Suprapubic skin (tissue), 4 donors: Measurements from ENCODE around the gene PTGDR2. TPM values are rescaled to one million over a fixed set of nuclear protein-coding genes. Genes with fewer than 3 reads are reported as not detected.

ENCODE experiments used
- DNase-seq, 2 donors: peaks; one replicate each; pipeline ENCODE4 v3.0.0-alpha.2; 2019; ENCODE audit warnings: low spot score in 2 of 2
- H3K27ac ChIP-seq: fragments of 200-600 bp; sonication (generic); one replicate; pipeline ENCODE4 v1.5.1; 2019
- H3K27me3 ChIP-seq: fragments of 200-600 bp; sonication (generic); one replicate; pipeline ENCODE4 v1.5.1; 2019
- H3K36me3 ChIP-seq: fragments of 200-600 bp; sonication (generic); one replicate; pipeline ENCODE4 v1.5.1; 2019
- H3K4me1 ChIP-seq: fragments of 200-600 bp; sonication (generic); one replicate; pipeline ENCODE4 v1.5.1; 2019
- H3K4me3 ChIP-seq: fragments of 200-600 bp; sonication (generic); one replicate; pipeline ENCODE4 v1.5.1; 2019; ENCODE audit warnings: mild to moderate bottlenecking
- H3K9me3 ChIP-seq: fragments of 200-600 bp; sonication (generic); one replicate; pipeline ENCODE4 v1.5.1; 2019
- EP300 ChIP-seq: sonication (generic); formaldehyde crosslinking; IDR thresholded peaks from one replicate; pipeline ENCODE4 v1.6.1; 2017; ENCODE audit warnings: antibody characterized with exemption
- POLR2A ChIP-seq, 2 donors: fragments of 450-650 bp; IDR thresholded peaks; one replicate each; pipeline ENCODE4 v1.6.1; 2017; ENCODE audit warnings: antibody characterized with exemption in 2 of 2, mild to moderate bottlenecking in 2 of 2, moderate library complexity in 2 of 2
- POLR2AphosphoS5 ChIP-seq, 3 donors: sonication (generic); formaldehyde crosslinking; IDR thresholded peaks; one replicate each; pipeline ENCODE4 v1.6.1; 2017; ENCODE audit warnings: antibody characterized with exemption in 3 of 3
- WGBS: methylation state at CpG from one replicate; pipeline ENCODE4 v1.1.5; 2018; 5-methylcytosine and 5-hydroxymethylcytosine counted together
- total RNA-seq, 4 donors: library from RNA; depleted of rRNA; stranded (reverse); fragments of >200 nt; gene quantifications; one replicate each; pipeline ENCODE4 v1.1.0, GENCODE V29; 2016
- TF ChIP-seq, protein P1 (sequence below), 2 donors: fragments of 200-600 bp in 1 of 2; fragments of 450-650 bp in 1 of 2; sonication (generic) in 1 of 2; IDR thresholded peaks; one replicate each; pipeline ENCODE4 v1.5.1; 2016 to 2019; ENCODE audit warnings: antibody characterized with exemption in 2 of 2, mild to moderate bottlenecking in 1 of 2, moderate library complexity in 1 of 2

PTGDR2 gene
- total RNA-seq, 4 donors from 2014 or later: 0.19 to 0.68 (median 0.34) TPM; not detected in 1

DNA sequence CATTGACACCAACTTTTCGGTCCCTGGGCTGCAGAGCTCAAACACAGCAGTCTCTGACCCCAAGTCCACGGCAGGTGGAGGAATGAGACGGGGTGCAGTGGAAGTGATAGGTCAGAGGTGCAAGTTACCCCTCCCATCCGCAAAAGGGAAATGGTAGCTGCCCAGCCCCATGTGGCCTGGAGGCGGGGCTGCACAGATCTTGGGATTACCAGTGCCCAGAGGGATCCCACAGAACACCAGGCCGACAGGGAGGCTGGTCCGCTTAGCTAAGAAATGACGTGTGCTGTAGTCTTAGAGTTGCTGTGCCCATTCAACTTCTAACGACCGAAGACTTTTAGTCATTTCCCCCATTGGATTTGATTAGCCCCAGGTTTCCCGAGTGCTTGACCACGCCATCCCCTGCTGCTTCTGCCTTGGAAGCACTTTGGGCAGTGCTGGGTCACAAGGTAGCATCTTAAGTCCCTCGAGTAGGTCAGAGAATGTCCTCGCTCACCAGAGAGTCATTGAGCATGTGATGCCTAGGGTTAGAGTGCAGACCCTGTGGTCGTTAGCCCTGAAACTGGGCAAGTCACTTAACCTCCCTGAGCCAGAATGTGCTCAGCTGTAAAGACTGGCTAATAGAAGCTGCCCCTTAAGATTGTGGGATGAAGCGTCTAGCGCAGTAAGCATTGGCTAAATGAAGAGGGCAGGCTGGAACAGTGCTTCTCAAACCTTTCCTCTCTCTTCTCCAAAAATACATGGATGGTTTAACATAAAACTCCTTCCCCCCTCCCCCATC lies 4.2 kb downstream of the PTGDR2 start:
- Histone ChIP-seq H3K4me3 (no peak overlapping the region), H3K27ac (no peak overlapping the region), H3K27me3 (no peaks in the 10 kb centered on the region), H3K9me3 (no peaks in the 10 kb centered on the region), H3K36me3 (peaks cover 55% of the 10 kb centered on the region), H3K4me1 (no peaks in the 10 kb centered on the region)
- 86% methylated on average over 17 of the region's 17 CpGs for WGBS
- DNase-seq: no peak
- TF ChIP-seq, protein P1, sequence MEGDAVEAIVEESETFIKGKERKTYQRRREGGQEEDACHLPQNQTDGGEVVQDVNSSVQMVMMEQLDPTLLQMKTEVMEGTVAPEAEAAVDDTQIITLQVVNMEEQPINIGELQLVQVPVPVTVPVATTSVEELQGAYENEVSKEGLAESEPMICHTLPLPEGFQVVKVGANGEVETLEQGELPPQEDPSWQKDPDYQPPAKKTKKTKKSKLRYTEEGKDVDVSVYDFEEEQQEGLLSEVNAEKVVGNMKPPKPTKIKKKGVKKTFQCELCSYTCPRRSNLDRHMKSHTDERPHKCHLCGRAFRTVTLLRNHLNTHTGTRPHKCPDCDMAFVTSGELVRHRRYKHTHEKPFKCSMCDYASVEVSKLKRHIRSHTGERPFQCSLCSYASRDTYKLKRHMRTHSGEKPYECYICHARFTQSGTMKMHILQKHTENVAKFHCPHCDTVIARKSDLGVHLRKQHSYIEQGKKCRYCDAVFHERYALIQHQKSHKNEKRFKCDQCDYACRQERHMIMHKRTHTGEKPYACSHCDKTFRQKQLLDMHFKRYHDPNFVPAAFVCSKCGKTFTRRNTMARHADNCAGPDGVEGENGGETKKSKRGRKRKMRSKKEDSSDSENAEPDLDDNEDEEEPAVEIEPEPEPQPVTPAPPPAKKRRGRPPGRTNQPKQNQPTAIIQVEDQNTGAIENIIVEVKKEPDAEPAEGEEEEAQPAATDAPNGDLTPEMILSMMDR (IDR thresholded peaks at IDR 0.05): no peak
- TF ChIP-seq POLR2A (IDR thresholded peaks at IDR 0.05) (no peak), EP300 (no peak), POLR2AphosphoS5 (IDR thresholded peaks at IDR 0.05) (no peak)

DNA sequence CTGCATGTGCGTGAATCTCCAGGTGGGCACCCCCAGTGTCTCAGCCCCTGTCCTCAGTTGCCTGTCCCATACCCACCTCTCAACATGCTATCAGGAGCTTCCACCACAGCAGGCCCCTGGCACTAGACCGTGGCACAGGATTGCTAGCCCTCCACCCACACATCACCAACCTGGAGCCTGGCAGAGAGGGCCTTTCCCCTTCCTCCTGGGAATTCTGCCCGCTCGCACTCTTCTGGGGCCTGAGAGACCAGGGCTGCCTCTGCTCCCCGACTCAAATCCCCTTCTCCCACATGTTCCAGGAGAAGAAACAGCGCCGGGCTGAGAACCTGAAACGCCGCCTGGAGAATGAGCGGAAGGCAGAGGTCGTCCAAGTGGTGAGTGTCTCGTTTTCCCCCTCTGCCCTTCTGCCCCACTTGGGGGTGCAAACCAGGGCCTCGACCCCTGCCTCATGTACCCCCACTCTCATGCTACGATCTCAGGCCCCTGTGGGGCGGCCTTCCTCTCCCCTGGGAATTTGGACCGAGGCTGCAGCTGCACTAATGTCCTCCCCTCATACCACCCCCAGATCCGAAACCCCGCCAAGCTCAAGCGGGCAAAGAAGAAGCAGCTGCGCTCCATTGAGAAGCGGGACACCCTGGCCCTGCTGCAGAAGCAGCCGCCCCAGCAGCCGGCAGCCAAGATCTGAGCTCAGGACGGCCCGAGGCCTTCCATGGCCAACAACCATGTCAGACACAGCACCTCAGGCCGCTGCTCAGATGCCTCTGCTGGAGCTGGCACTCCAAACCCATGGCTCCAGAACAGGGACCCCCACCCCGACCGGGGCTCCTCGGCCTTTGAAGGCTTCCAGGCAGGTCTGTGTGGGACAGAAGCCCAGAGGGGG lies 5.9 kb downstream of the PTGDR2 start:
- Histone ChIP-seq H3K36me3 (peaks cover 55% of the 10 kb centered on the region), H3K9me3 (no peaks in the 10 kb centered on the region), H3K27me3 (no peaks in the 10 kb centered on the region), H3K4me3 (no peak overlapping the region), H3K4me1 (peaks cover 6% of the 10 kb centered on the region), H3K27ac (no peak overlapping the region)
- TF ChIP-seq POLR2A (IDR thresholded peaks at IDR 0.05): no peak
- no peak for TF ChIP-seq POLR2AphosphoS5 (IDR thresholded peaks at IDR 0.05)
- TF ChIP-seq EP300: no peak
- TF ChIP-seq, protein P1 (IDR thresholded peaks at IDR 0.05): no peak
- DNase-seq: no peak
- 94% methylated on average over 24 of the region's 29 CpGs for WGBS

DNA sequence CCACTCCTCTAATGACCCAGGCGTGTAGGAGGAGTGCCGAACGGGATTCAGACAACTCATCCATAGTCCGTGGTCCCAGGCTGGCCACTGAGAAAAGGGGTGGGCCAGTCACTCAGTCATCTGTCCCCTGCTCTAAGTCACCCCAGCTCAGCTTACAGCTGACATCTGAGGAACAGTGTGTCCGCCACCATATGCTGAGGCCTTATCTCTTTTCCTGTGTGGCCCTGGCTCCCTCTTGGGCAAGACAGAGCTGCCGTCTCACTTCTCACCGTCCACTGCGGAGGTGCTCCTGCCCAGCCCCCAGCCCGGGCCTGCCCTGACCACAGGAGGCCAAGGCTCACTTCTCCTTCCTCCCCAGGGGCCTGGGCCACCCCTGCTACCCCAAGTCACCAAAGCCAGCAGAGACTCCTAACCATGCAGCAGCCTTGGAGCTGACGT lies 7.0 kb downstream of the PTGDR2 start:
- H3K9me3 ChIP-seq: no peaks in the 10 kb centered on the region
- DNase-seq: no peak
- no peak overlapping the region for H3K27ac ChIP-seq
- H3K27me3 ChIP-seq: no peaks in the 10 kb centered on the region
- WGBS: 87% methylated on average over 10 of the region's 10 CpGs
- H3K4me1 ChIP-seq: peaks cover 18% of the 10 kb centered on the region
- H3K36me3 ChIP-seq: peaks cover 55% of the 10 kb centered on the region
- no peak overlapping the region for H3K4me3 ChIP-seq
- TF ChIP-seq, protein P1 (IDR thresholded peaks at IDR 0.05): no peak
- no peak for TF ChIP-seq POLR2AphosphoS5 (IDR thresholded peaks at IDR 0.05)
- no peak for TF ChIP-seq POLR2A (IDR thresholded peaks at IDR 0.05)
- no peak for TF ChIP-seq EP300

DNA sequence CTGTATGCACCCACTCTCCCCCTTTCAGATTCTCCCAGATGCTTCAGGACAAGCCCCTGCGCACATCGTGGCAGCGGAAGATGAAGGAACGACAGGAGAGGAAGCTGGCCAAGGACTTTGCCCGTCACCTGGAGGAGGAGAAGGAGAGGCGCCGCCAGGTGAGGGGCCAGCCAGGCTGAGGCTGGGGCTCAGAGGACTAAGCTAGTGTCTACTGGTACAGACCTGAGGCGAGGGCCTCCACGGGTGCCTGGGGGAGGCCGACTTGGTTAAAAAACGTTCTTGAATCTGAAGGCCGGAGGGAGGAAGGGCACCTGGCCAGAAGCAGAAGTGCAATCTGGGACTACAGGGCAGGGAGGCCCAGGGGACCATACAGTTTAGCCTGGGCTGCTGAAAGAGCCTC lies 7.9 kb downstream of the PTGDR2 start:
- Histone ChIP-seq H3K36me3 (peaks cover 51% of the 10 kb centered on the region), H3K4me3 (no peak overlapping the region), H3K9me3 (no peaks in the 10 kb centered on the region), H3K27ac (no peak overlapping the region), H3K27me3 (no peaks in the 10 kb centered on the region), H3K4me1 (peaks cover 26% of the 10 kb centered on the region)
- no peak for TF ChIP-seq EP300
- TF ChIP-seq POLR2AphosphoS5 (IDR thresholded peaks at IDR 0.05): no peak
- no peak for TF ChIP-seq POLR2A (IDR thresholded peaks at IDR 0.05)
- TF ChIP-seq, protein P1 (IDR thresholded peaks at IDR 0.05): no peak
- no peak for DNase-seq
- WGBS: 91% methylated on average over 12 of the region's 12 CpGs

DNA sequence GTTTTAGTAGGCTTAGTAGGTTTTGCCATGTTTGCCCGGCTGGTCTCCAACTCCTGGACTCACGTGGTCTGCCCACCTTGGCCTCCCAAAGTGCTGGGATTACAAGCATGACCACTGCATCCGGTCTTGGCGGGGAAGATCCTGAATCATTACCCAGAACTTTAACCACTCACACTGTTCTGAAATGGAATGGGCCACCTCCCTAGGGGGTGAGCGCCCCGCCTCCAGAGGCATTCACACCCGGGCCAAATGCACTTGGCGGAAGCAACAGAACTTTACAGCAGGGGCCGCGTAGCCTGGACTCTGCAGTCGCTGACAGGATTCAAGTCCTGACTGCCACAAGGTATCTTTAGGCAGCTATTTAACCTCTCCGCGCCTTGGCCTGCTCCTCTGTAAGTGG lies 8.5 kb downstream of the PTGDR2 start:
- Histone ChIP-seq H3K27ac (no peak overlapping the region), H3K4me1 (peaks cover 31% of the 10 kb centered on the region), H3K27me3 (no peaks in the 10 kb centered on the region), H3K36me3 (peaks cover 45% of the 10 kb centered on the region), H3K9me3 (no peaks in the 10 kb centered on the region), H3K4me3 (no peak overlapping the region)
- TF ChIP-seq POLR2A (IDR thresholded peaks at IDR 0.05): no peak
- TF ChIP-seq, protein P1 (IDR thresholded peaks at IDR 0.05): no peak
- TF ChIP-seq POLR2AphosphoS5 (IDR thresholded peaks at IDR 0.05): no peak
- TF ChIP-seq EP300: no peak
- DNase-seq: no peak
- WGBS: 78% methylated on average over 11 of the region's 13 CpGs
